Peyer's patch (tissue), 4 donors: ENCODE data around the gene TUBAL3.

Experiments
- CTCF ChIP-seq, 6 experiments: fragments of 450-650 bp in 4 of 6; fragments of 200-600 bp in 2 of 6; sonication (generic) in 1 of 6; IDR thresholded peaks; one replicate each; pipeline ENCODE4 v1.5.1; 2017 to 2019; ENCODE audit warnings: antibody characterized with exemption in 6 of 6, mild to moderate bottlenecking in 3 of 6, moderate library complexity in 1 of 6
- POLR2A ChIP-seq, 2 donors: fragments of 450-650 bp; IDR thresholded peaks; one replicate each; pipeline ENCODE4 v1.5.1; 2017; ENCODE audit warnings: antibody characterized with exemption in 2 of 2, mild to moderate bottlenecking in 2 of 2, moderate library complexity in 2 of 2

GRCh38 chr10:5343561-5343960, 61.1 kb downstream of the TUBAL3 start:
- TF ChIP-seq CTCF (IDR thresholded peaks at IDR 0.05) (no peak), POLR2A (IDR thresholded peaks at IDR 0.05) (no peak)
